GM12878 (cell line): Measurements from ENCODE around the gene SH3BGRL2. TPM values are rescaled to one million over a fixed set of nuclear protein-coding genes. Genes with fewer than 3 reads are reported as not detected.

Experiments used
- ATAC-seq: fragments of 200-7000 bp; cut with Tn5 transposase; 3 replicates; pipeline ENCODE4 v1.9.1; 2020; ENCODE audit warnings: mild to moderate bottlenecking, moderate library complexity
- BruUV-seq: library from RNA; stranded (reverse); fragments of 400-500 nt; replicated peaks from 2 replicates; lab custom pipeline; 2021; lab: Mats Ljungman, UMichigan
- CTCF ChIA-PET: fragments of 300-600 bp; sonication (Branson Sonifier 250); formaldehyde crosslinking; extraction: SDS; loops from one replicate; lab custom pipeline; 2021; ENCODE audit warnings: inconsistent platforms; lab: Yijun Ruan, JAX
- POLR2A ChIA-PET: fragments of 350-600 bp; formaldehyde crosslinking; extraction: SDS; loops from one replicate; lab custom pipeline; 2021; ENCODE audit warnings: inconsistent platforms; lab: Charles Lee
- RAD21 ChIA-PET: fragments of 300-600 bp; sonication (Branson Sonifier 250); formaldehyde crosslinking; loops from one replicate; lab custom pipeline; 2023; ENCODE audit warnings: antibody characterized with exemption; ENCODE audit not compliant: unreplicated experiment; lab: Charles Lee
- SMC1A ChIA-PET: fragments of 300-600 bp; sonication (Branson Sonifier 250); formaldehyde crosslinking; loops from one replicate; lab custom pipeline; 2023; ENCODE audit not compliant: unreplicated experiment, uncharacterized antibody; lab: Charles Lee
- DNase-seq: peaks from one replicate; pipeline ENCODE4 v3.0.0-alpha.2; 2011; ENCODE audit warnings: low read depth, low spot score
- FAIRE-seq: peaks from 3 replicates; lab custom pipeline; 2011; peaks lifted over from hg19 to GRCh38; lab: Jason Lieb, UNC
- H2AFZ ChIP-seq: 2 replicates; pipeline ENCODE4 v1.6.0; 2011; ENCODE audit warnings: low read depth, low read length, control low read depth; ENCODE audit not compliant: control insufficient read depth
- H3K27ac ChIP-seq: 2 replicates; pipeline ENCODE4 v1.5.1; 2011; ENCODE audit warnings: control low read depth; ENCODE audit not compliant: control insufficient read depth, insufficient read depth
- H3K27me3 ChIP-seq, 2 experiments: replicated peaks in 1 of 2; 2 replicates each; pipeline versions ENCODE4 v1.6.0 to v1.6.1; 2011; ENCODE audit warnings: low read length in 1 of 2; ENCODE audit not compliant: control insufficient read depth in 2 of 2, insufficient read depth in 2 of 2
- H3K36me3 ChIP-seq, 2 experiments: 2 replicates each; pipeline ENCODE4 v1.5.1; 2011; ENCODE audit warnings: low read length in 1 of 2; ENCODE audit not compliant: control insufficient read depth in 2 of 2, insufficient read depth in 2 of 2
- H3K4me1 ChIP-seq: 2 replicates; pipeline ENCODE4 v1.6.1; 2011; ENCODE audit warnings: mild to moderate bottlenecking, low read length, moderate library complexity, mixed read lengths; ENCODE audit not compliant: control insufficient read depth, insufficient read depth
- H3K4me2 ChIP-seq: 2 replicates; pipeline ENCODE4 v1.6.0; 2011; ENCODE audit warnings: control low read depth; ENCODE audit not compliant: control insufficient read depth, insufficient read depth
- H3K4me3 ChIP-seq: fragments of 200-600 bp; sonication (generic); 2 replicates; pipeline ENCODE4 v1.5.1; 2016
- H3K79me2 ChIP-seq: 2 replicates; pipeline ENCODE4 v1.6.0; 2011; ENCODE audit warnings: low read length; ENCODE audit not compliant: control insufficient read depth, insufficient read depth
- H3K9ac ChIP-seq: 2 replicates; pipeline ENCODE4 v1.8.0; 2011; ENCODE audit warnings: low read length, control low read depth, mixed read lengths; ENCODE audit not compliant: control insufficient read depth, insufficient read depth
- H3K9me3 ChIP-seq: replicated peaks from 3 replicates; pipeline ENCODE4 v1.5.1; 2011; ENCODE audit warnings: mild to moderate bottlenecking, low read length; ENCODE audit not compliant: control insufficient read depth, insufficient read depth
- H4K20me1 ChIP-seq: 2 replicates; pipeline ENCODE4 v1.6.0; 2011; ENCODE audit not compliant: control insufficient read depth, insufficient read depth
- BCL11A ChIP-seq: IDR thresholded peaks from 2 replicates; pipeline ENCODE4 v1.6.1; 2011; ENCODE audit warnings: low read depth, low read length
- CHD4 ChIP-seq: fragments of 200-600 bp; sonication (generic); IDR thresholded peaks from 2 replicates; pipeline ENCODE4 v1.6.1; 2016; ENCODE audit warnings: mild to moderate bottlenecking
- ESRRA ChIP-seq: IDR thresholded peaks from 2 replicates; pipeline ENCODE4 v1.6.1; 2012; ENCODE audit warnings: mild to moderate bottlenecking, low read length, improper control_type of control experiment
- NFIC ChIP-seq: IDR thresholded peaks from 2 replicates; pipeline ENCODE4 v1.6.1; 2012; ENCODE audit warnings: low read depth, mild to moderate bottlenecking, inconsistent platforms, low read length, moderate library complexity
- PAX5 ChIP-seq: IDR thresholded peaks from 2 replicates; pipeline ENCODE4 v1.6.1; 2011; ENCODE audit warnings: low read depth, low read length, borderline replicate concordance
- RAD51 ChIP-seq: fragments of 450-650 bp; IDR thresholded peaks from 2 replicates; pipeline ENCODE4 v1.6.1; 2016; ENCODE audit warnings: moderate library complexity, mild to moderate bottlenecking, inconsistent platforms
- RFX5 ChIP-seq: IDR thresholded peaks from 2 replicates; pipeline ENCODE4 v1.6.1; 2011; ENCODE audit warnings: low read depth, low read length, improper control_type of control experiment
- SPI1 ChIP-seq: IDR thresholded peaks from 2 replicates; pipeline ENCODE4 v1.6.1; 2011; ENCODE audit warnings: low read depth, mild to moderate bottlenecking, low read length, moderate library complexity, borderline replicate concordance; ENCODE audit not compliant: insufficient read depth
- SRF ChIP-seq, 2 experiments: IDR thresholded peaks; 2 replicates each; pipeline ENCODE4 v1.6.1; 2011; ENCODE audit warnings: low read depth in 2 of 2, low read length in 2 of 2, mild to moderate bottlenecking in 1 of 2, moderate library complexity in 1 of 2
- STAT3 ChIP-seq: IDR thresholded peaks from 2 replicates; pipeline ENCODE4 v1.6.1; 2011; ENCODE audit warnings: low read depth, low read length, improper control_type of control experiment
- TCF12 ChIP-seq: IDR thresholded peaks from 2 replicates; pipeline ENCODE4 v1.6.1; 2011; ENCODE audit warnings: low read depth, mild to moderate bottlenecking, low read length
- ZNF207 ChIP-seq: fragments of 450-650 bp; IDR thresholded peaks from 2 replicates; pipeline ENCODE4 v1.6.1; 2014; ENCODE audit warnings: antibody characterized with exemption, mild to moderate bottlenecking, borderline replicate concordance
- ZZZ3 ChIP-seq: IDR thresholded peaks from 2 replicates; pipeline ENCODE4 v1.6.1; 2011; ENCODE audit warnings: low read depth; ENCODE audit not compliant: control insufficient read depth, insufficient read length
- WGBS: methylation state at CpG from one replicate; pipeline ENCODE4 v1.1.6; 2016; ENCODE audit warnings: low lambda C conversion rate; ENCODE audit not compliant: insufficient replicate concordance, insufficient coverage; ENCODE audit errors: missing lambda C conversion rate; 5-methylcytosine and 5-hydroxymethylcytosine counted together
- in situ Hi-C: fragments of 300-500 bp; cut with MboI; formaldehyde crosslinking; loops from 9 replicates; pipeline ENCODE4 v1.14.3; 2018; ENCODE audit warnings: mixed read lengths
- intact Hi-C: fragments of 100-400 bp; cut with micrococcal nuclease; formaldehyde crosslinking; loops from one replicate; pipeline ENCODE4 v1.14.2; 2022; ENCODE audit not compliant: unreplicated experiment
- polyA plus RNA-seq, 11 experiments: library from polyadenylated mRNA; depleted of rRNA in 4 of 11; unstranded in 6 of 11; stranded (reverse) in 5 of 11; fragments of >200 nt; fragmentation: Nextera tagmentation in 4 of 11; fragmentation: Illumina TruSeq in 1 of 11; extraction: Ambion mirVana in 4 of 11; extraction: Trizol in 1 of 11; gene quantifications; 1 replicate in 1 of 11; 2 replicates in 10 of 11; pipeline versions ENCODE4 v1.2.1 to v1.2.3, GENCODE V29; 2011 to 2016; ENCODE audit warnings: inconsistent platforms in 2 of 11, missing spikeins in 2 of 11, low read depth in 1 of 11
- total RNA-seq, 4 experiments: library from RNA; depleted of rRNA in 3 of 4; stranded (reverse); fragments of >200 nt in 3 of 4; fragmentation: Illumina TruSeq in 1 of 4; extraction: Trizol in 1 of 4; gene quantifications; 2 replicates each; pipeline versions ENCODE4 v1.2.1 to v1.2.3, GENCODE V29; 2013 to 2021
- TF ChIP-seq, protein P1 (sequence below): fragments of 450-650 bp; IDR thresholded peaks from 2 replicates; pipeline ENCODE4 v1.6.1; 2017; ENCODE audit warnings: low read depth, mild to moderate bottlenecking, moderate library complexity
- TF ChIP-seq, protein P2 (sequence below): IDR thresholded peaks from 2 replicates; pipeline ENCODE4 v1.6.1; 2011; ENCODE audit warnings: borderline replicate concordance, low read depth, mild to moderate bottlenecking, moderate library complexity, mixed read lengths, low read length; ENCODE audit not compliant: insufficient read depth; ENCODE audit errors: extremely low read length
- TF ChIP-seq, protein P3 (sequence below): fragments of 450-650 bp; IDR thresholded peaks from 2 replicates; pipeline ENCODE4 v1.6.1; 2014; ENCODE audit warnings: mild to moderate bottlenecking
- TF ChIP-seq, protein P4 (sequence below): IDR thresholded peaks from 2 replicates; pipeline ENCODE4 v1.6.1; 2012; ENCODE audit warnings: low read depth, low read length, improper control_type of control experiment
- TF ChIP-seq, protein P5 (sequence below), 3 experiments: IDR thresholded peaks in 2 of 3; conservative IDR thresholded peaks in 1 of 3; 2 replicates each; pipeline ENCODE4 v1.5.1; 2011; ENCODE audit warnings: low read depth in 3 of 3, low read length in 3 of 3, mild to moderate bottlenecking in 3 of 3, control low read depth in 2 of 3, moderate library complexity in 2 of 3, inconsistent platforms in 1 of 3, mixed read lengths in 1 of 3; ENCODE audit not compliant: control insufficient read depth in 2 of 3, insufficient read depth in 1 of 3; ENCODE audit errors: extremely low read depth in 1 of 3

SH3BGRL2 gene
- total and polyA plus RNA-seq, 10 of the 15 experiments (the other 5 are each of a cell fraction or from before 2014, with no cell fraction given), result 0.03 to 0.37 (median 0.21) TPM

DNA sequence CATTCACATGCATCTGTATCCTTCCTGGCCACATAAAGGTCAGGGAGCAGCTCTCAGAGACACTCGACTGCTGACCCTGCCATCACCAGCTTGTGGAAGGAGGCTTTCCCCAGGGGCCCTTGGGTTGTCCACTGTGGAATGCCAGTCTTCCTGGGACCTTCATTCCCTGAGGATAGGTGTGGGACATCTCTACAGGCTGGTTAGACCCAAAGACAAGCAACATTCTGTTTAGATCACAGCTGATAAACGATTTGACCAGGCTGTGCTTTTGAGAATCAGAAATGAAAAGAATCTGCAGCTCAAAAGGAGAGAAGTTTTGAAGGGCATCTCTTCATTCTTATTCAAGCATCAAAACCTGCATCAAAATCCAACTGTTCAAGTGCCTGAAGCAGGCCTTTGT lies 18.2 kb upstream of the SH3BGRL2 start:
- BruUV-seq, result no TSS peak
- in situ Hi-C loops, result no loop called here
- H3K4me1 ChIP-seq, result peaks cover 13% of the 10 kb centered on the region
- DNase-seq, result no peak
- no peak overlapping the region for H3K27ac ChIP-seq
- RAD21 ChIA-PET, result interaction anchor here (1.2 kb wide), 1 partner anchor 15 kb away, joined by 3 read pairs; no protein-coding TSS in a partner anchor
- no peak for FAIRE-seq
- intact Hi-C loops, result no loop called here
- H3K36me3 ChIP-seq, result no peaks in the 10 kb centered on the region
- H4K20me1 ChIP-seq, result no peaks in the 10 kb centered on the region
- 15% methylated on average over 2 of the region's 2 CpGs for WGBS
- ATAC-seq, result no peak
- TF ChIP-seq SRF (IDR thresholded peaks at IDR 0.05; ENCODE audit: low read depth in 2 of 2, low read length in 2 of 2) (no peak), SPI1 (no peak), TCF12 (no peak), NFIC (no peak), ESRRA (no peak), STAT3 (no peak), CHD4 (no peak), BCL11A (no peak), ZNF207 (no peak), RFX5 (no peak), ZZZ3 (no peak), PAX5 (no peak), RAD51 (no peak)
- TF ChIP-seq, protein P1, sequence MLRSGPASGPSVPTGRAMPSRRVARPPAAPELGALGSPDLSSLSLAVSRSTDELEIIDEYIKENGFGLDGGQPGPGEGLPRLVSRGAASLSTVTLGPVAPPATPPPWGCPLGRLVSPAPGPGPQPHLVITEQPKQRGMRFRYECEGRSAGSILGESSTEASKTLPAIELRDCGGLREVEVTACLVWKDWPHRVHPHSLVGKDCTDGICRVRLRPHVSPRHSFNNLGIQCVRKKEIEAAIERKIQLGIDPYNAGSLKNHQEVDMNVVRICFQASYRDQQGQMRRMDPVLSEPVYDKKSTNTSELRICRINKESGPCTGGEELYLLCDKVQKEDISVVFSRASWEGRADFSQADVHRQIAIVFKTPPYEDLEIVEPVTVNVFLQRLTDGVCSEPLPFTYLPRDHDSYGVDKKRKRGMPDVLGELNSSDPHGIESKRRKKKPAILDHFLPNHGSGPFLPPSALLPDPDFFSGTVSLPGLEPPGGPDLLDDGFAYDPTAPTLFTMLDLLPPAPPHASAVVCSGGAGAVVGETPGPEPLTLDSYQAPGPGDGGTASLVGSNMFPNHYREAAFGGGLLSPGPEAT, result no peak
- TF ChIP-seq, protein P2, sequence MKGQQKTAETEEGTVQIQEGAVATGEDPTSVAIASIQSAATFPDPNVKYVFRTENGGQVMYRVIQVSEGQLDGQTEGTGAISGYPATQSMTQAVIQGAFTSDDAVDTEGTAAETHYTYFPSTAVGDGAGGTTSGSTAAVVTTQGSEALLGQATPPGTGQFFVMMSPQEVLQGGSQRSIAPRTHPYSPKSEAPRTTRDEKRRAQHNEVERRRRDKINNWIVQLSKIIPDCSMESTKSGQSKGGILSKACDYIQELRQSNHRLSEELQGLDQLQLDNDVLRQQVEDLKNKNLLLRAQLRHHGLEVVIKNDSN, result no peak
- TF ChIP-seq, protein P3, sequence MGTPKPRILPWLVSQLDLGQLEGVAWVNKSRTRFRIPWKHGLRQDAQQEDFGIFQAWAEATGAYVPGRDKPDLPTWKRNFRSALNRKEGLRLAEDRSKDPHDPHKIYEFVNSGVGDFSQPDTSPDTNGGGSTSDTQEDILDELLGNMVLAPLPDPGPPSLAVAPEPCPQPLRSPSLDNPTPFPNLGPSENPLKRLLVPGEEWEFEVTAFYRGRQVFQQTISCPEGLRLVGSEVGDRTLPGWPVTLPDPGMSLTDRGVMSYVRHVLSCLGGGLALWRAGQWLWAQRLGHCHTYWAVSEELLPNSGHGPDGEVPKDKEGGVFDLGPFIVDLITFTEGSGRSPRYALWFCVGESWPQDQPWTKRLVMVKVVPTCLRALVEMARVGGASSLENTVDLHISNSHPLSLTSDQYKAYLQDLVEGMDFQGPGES, result no peak
- TF ChIP-seq, protein P4, sequence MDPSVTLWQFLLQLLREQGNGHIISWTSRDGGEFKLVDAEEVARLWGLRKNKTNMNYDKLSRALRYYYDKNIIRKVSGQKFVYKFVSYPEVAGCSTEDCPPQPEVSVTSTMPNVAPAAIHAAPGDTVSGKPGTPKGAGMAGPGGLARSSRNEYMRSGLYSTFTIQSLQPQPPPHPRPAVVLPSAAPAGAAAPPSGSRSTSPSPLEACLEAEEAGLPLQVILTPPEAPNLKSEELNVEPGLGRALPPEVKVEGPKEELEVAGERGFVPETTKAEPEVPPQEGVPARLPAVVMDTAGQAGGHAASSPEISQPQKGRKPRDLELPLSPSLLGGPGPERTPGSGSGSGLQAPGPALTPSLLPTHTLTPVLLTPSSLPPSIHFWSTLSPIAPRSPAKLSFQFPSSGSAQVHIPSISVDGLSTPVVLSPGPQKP, result no peak
- TF ChIP-seq, protein P5, sequence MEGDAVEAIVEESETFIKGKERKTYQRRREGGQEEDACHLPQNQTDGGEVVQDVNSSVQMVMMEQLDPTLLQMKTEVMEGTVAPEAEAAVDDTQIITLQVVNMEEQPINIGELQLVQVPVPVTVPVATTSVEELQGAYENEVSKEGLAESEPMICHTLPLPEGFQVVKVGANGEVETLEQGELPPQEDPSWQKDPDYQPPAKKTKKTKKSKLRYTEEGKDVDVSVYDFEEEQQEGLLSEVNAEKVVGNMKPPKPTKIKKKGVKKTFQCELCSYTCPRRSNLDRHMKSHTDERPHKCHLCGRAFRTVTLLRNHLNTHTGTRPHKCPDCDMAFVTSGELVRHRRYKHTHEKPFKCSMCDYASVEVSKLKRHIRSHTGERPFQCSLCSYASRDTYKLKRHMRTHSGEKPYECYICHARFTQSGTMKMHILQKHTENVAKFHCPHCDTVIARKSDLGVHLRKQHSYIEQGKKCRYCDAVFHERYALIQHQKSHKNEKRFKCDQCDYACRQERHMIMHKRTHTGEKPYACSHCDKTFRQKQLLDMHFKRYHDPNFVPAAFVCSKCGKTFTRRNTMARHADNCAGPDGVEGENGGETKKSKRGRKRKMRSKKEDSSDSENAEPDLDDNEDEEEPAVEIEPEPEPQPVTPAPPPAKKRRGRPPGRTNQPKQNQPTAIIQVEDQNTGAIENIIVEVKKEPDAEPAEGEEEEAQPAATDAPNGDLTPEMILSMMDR (IDR thresholded peaks at IDR 0.05 in 2 of 3, conservative IDR thresholded peaks at IDR 0.05 in 1 of 3; ENCODE audit: control insufficient read depth in 2 of 3, extremely low read depth in 1 of 3, insufficient read depth in 1 of 3, low read depth in 3 of 3, low read length in 3 of 3), result no peak
- TF ChIP-seq, all 136 proteins: peak for 0
- H3K27me3 ChIP-seq, result no peaks in the 10 kb centered on the region
- POLR2A ChIA-PET, result interaction anchor here (0.5 kb wide), 1 partner anchor 105 kb away, joined by 3 read pairs; no protein-coding TSS in a partner anchor
- H2AFZ ChIP-seq, result no peak overlapping the region
- H3K9ac ChIP-seq, result no peak overlapping the region
- H3K9me3 ChIP-seq, result no peaks in the 10 kb centered on the region
- H3K4me3 ChIP-seq, result no peak overlapping the region
- CTCF ChIA-PET, result interaction anchor here (0.6 kb wide), 1 partner anchor 13 kb away, joined by 3 read pairs; no protein-coding TSS in a partner anchor
- no peak overlapping the region for H3K4me2 ChIP-seq
- SMC1A ChIA-PET, result interaction anchor here (0.7 to 1.2 kb wide), 2 partner anchors 10 to 28 kb away, joined by 3 read pairs; no protein-coding TSS in a partner anchor
- H3K79me2 ChIP-seq, result no peaks in the 10 kb centered on the region
